HT-29 (cell line): ENCODE data around the gene TBX6. TPM values are rescaled to one million over a fixed set of nuclear protein-coding genes. Genes with fewer than 3 reads are reported as not detected.

Experiments
- DNase-seq: peaks from one replicate; pipeline ENCODE4 v3.0.0-alpha.2; 2015; ENCODE audit warnings: low spot score
- total RNA-seq: library from RNA; depleted of rRNA; stranded (reverse); fragments of >200 nt; shearing (Covaris generic); gene quantifications from 2 replicates; pipeline ENCODE4 v1.2.3, GENCODE V29; 2014

TBX6 gene
- total RNA-seq, 1 experiment from 2014 or later, result 3.5 TPM

GRCh38 chr16:30087181-30087898, 4.4 kb downstream of the TBX6 start:
- no peak for DNase-seq

GRCh38 chr16:30086291-30087140, 5.2 kb downstream of the TBX6 start:
- no peak for DNase-seq

- DNase-seq, result no peak
Observed at GRCh38 chr16:30085820-30086219, 5.9 kb downstream of the TBX6 start.

- no peak for DNase-seq
Observed at GRCh38 chr16:30085247-30085646, 6.5 kb downstream of the TBX6 start.

- DNase-seq, result no peak
Observed at GRCh38 chr16:30084816-30085159, 6.9 kb downstream of the TBX6 start.

GRCh38 chr16:30084096-30084815, 7.5 kb downstream of the TBX6 start:
- no peak for DNase-seq

- DNase-seq, result no peak
Observed at GRCh38 chr16:30083216-30084055, 8.3 kb downstream of the TBX6 start.

GRCh38 chr16:30082545-30083090, 9.1 kb downstream of the TBX6 start:
- no peak for DNase-seq

- DNase-seq, result no peak
Observed at GRCh38 chr16:30079480-30079879, 12.2 kb downstream of the TBX6 start.

GRCh38 chr16:30078744-30079143, 13.0 kb downstream of the TBX6 start:
- no peak for DNase-seq

GRCh38 chr16:30077656-30078055, 14.1 kb downstream of the TBX6 start:
- DNase-seq, result no peak

- DNase-seq, result no peak
Observed at GRCh38 chr16:30076276-30076791, 15.4 kb downstream of the TBX6 start.

GRCh38 chr16:30075503-30076275, 16.0 kb downstream of the TBX6 start, which contains the start of gene PPP4C:
Gene PPP4C, plus strand, starts transcription at chr16:30075994. Its CDS starts 384 bp downstream, at chr16:30076378.
- DNase-seq, result peak; percentile 92

- no peak for DNase-seq
Observed at GRCh38 chr16:30070490-30070889, 21.2 kb downstream of the TBX6 start.

- DNase-seq, result no peak
Observed at GRCh38 chr16:30069611-30070462, 21.9 kb downstream of the TBX6 start.

- peak; percentile 52 for DNase-seq
Observed at GRCh38 chr16:30068750-30069610, 22.7 kb downstream of the TBX6 start.

GRCh38 chr16:30068333-30068732, 23.4 kb downstream of the TBX6 start:
- no peak for DNase-seq

GRCh38 chr16:30067584-30067916, 24.2 kb downstream of the TBX6 start:
- DNase-seq, result no peak
